Erythroblast (primary cell): ENCODE measurements around the gene ABHD1.

Source experiments
- GATA1 ChIP-seq: IDR thresholded peaks from 2 replicates; pipeline ENCODE4 v1.6.1; 2011; ENCODE audit warnings: low read depth, mild to moderate bottlenecking, control low read depth, low read length, moderate library complexity
- POLR2A ChIP-seq: IDR thresholded peaks from 2 replicates; pipeline ENCODE4 v1.6.1; 2011; ENCODE audit warnings: mild to moderate bottlenecking, low read length

DNA sequence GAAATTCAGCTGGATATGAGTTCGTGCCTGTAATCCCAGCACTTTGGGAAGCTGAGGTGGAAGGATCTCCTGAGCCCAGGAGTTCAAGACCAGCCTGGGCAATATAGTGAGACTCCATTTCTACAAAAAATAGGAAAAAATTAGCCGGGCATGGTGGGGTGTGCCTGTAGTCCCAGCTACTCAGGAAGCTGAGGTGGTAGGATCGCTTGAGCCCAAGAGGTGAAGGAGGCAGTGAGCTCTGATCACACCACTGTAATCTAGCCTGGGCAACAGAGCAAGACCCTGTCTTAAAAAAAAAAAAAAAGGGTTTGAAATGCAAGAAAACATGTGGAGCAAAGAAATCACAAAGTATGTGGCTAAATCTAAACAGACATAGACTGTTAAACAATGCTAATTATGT, 14.5 kb upstream of the ABHD1 start:
- no peak for TF ChIP-seq POLR2A
- no peak for TF ChIP-seq GATA1
